Measurements from ENCODE around the gene CRMP1.

CRMP1 gene

GRCh38 chr4:5836943-5837342, 55.9 kb downstream of the CRMP1 start:
- Histone ChIP-seq H3K9me3 (ENCODE audit: control insufficient read depth, insufficient read depth, low read length) (no peaks in the 10 kb centered on the region), H3K27ac (ENCODE audit: low read depth, low read length) (no peak overlapping the region), H3K4me1 (ENCODE audit: control insufficient read depth, insufficient read depth, low read length) (no peaks in the 10 kb centered on the region), H3K9ac (ENCODE audit: low read depth, low read length) (no peak overlapping the region), H3K4me3 (ENCODE audit: low read depth, low read length) (no peak overlapping the region), H3K27me3 (ENCODE audit: control insufficient read depth, insufficient read depth, low read length) (no peaks in the 10 kb centered on the region), H3K36me3 (ENCODE audit: control insufficient read depth, insufficient read depth, low read length) (peaks cover 92% of the 10 kb centered on the region)

GRCh38 chr4:5828005-5828391, 64.9 kb downstream of the CRMP1 start:
- no peaks in the 10 kb centered on the region for H3K4me1 ChIP-seq (ENCODE audit: control insufficient read depth, insufficient read depth, low read length)
- no peaks in the 10 kb centered on the region for H3K9me3 ChIP-seq (ENCODE audit: control insufficient read depth, insufficient read depth, low read length)
- H3K9ac ChIP-seq (ENCODE audit: low read depth, low read length), result no peak overlapping the region
- no peak overlapping the region for H3K27ac ChIP-seq (ENCODE audit: low read depth, low read length)
- H3K27me3 ChIP-seq (ENCODE audit: control insufficient read depth, insufficient read depth, low read length), result no peaks in the 10 kb centered on the region
- peaks cover 91% of the 10 kb centered on the region for H3K36me3 ChIP-seq (ENCODE audit: control insufficient read depth, insufficient read depth, low read length)
- no peak overlapping the region for H3K4me3 ChIP-seq (ENCODE audit: low read depth, low read length)

- Histone ChIP-seq H3K27ac (ENCODE audit: low read depth, low read length) (no peak overlapping the region), H3K9me3 (ENCODE audit: control insufficient read depth, insufficient read depth, low read length) (no peaks in the 10 kb centered on the region), H3K4me1 (ENCODE audit: control insufficient read depth, insufficient read depth, low read length) (no peaks in the 10 kb centered on the region), H3K4me3 (ENCODE audit: low read depth, low read length) (no peak overlapping the region), H3K27me3 (ENCODE audit: control insufficient read depth, insufficient read depth, low read length) (no peaks in the 10 kb centered on the region), H3K9ac (ENCODE audit: low read depth, low read length) (no peak overlapping the region), H3K36me3 (ENCODE audit: control insufficient read depth, insufficient read depth, low read length) (peaks cover 92% of the 10 kb centered on the region)
Measured at GRCh38 chr4:5827108-5828004, 65.5 kb downstream of the CRMP1 start.

- Histone ChIP-seq H3K9me3 (ENCODE audit: control insufficient read depth, insufficient read depth, low read length) (no peaks in the 10 kb centered on the region), H3K4me3 (ENCODE audit: low read depth, low read length) (no peak overlapping the region), H3K27ac (ENCODE audit: low read depth, low read length) (no peak overlapping the region), H3K9ac (ENCODE audit: low read depth, low read length) (no peak overlapping the region; the same call in 1 of the 2 replicates), H3K4me1 (ENCODE audit: control insufficient read depth, insufficient read depth, low read length) (no peaks in the 10 kb centered on the region), H3K27me3 (ENCODE audit: control insufficient read depth, insufficient read depth, low read length) (no peaks in the 10 kb centered on the region), H3K36me3 (ENCODE audit: control insufficient read depth, insufficient read depth, low read length) (peaks cover 89% of the 10 kb centered on the region)
Measured at GRCh38 chr4:5826437-5827107, 66.3 kb downstream of the CRMP1 start.

GRCh38 chr4:5825321-5826041, 67.4 kb downstream of the CRMP1 start:
- H3K9me3 ChIP-seq (ENCODE audit: control insufficient read depth, insufficient read depth, low read length), result no peaks in the 10 kb centered on the region
- H3K36me3 ChIP-seq (ENCODE audit: control insufficient read depth, insufficient read depth, low read length), result peaks cover 90% of the 10 kb centered on the region
- no peaks in the 10 kb centered on the region for H3K4me1 ChIP-seq (ENCODE audit: control insufficient read depth, insufficient read depth, low read length)
- no peaks in the 10 kb centered on the region for H3K27me3 ChIP-seq (ENCODE audit: control insufficient read depth, insufficient read depth, low read length)
- no peak overlapping the region for H3K27ac ChIP-seq (ENCODE audit: low read depth, low read length)
- H3K9ac ChIP-seq (ENCODE audit: low read depth, low read length), result no peak overlapping the region
- H3K4me3 ChIP-seq (ENCODE audit: low read depth, low read length), result no peak overlapping the region

GRCh38 chr4:5824635-5825034, 68.3 kb downstream of the CRMP1 start:
- H3K36me3 ChIP-seq (ENCODE audit: control insufficient read depth, insufficient read depth, low read length), result peaks cover 90% of the 10 kb centered on the region

GRCh38 chr4:5824227-5824626, 68.7 kb downstream of the CRMP1 start:
- Histone ChIP-seq H3K4me1 (ENCODE audit: control insufficient read depth, insufficient read depth, low read length) (no peaks in the 10 kb centered on the region), H3K4me3 (ENCODE audit: low read depth, low read length) (no peak overlapping the region), H3K27me3 (ENCODE audit: control insufficient read depth, insufficient read depth, low read length) (no peaks in the 10 kb centered on the region), H3K36me3 (ENCODE audit: control insufficient read depth, insufficient read depth, low read length) (peaks cover 90% of the 10 kb centered on the region), H3K9me3 (ENCODE audit: control insufficient read depth, insufficient read depth, low read length) (no peaks in the 10 kb centered on the region), H3K9ac (ENCODE audit: low read depth, low read length) (no peak overlapping the region), H3K27ac (ENCODE audit: low read depth, low read length) (no peak overlapping the region)

More at GRCh38 chr4:5824635-5825034, 68.3 kb downstream of the CRMP1 start:
- no peaks in the 10 kb centered on the region for H3K27me3 ChIP-seq (ENCODE audit: control insufficient read depth, insufficient read depth, low read length)
- no peaks in the 10 kb centered on the region for H3K4me1 ChIP-seq (ENCODE audit: control insufficient read depth, insufficient read depth, low read length)
- no peak overlapping the region for H3K9ac ChIP-seq (ENCODE audit: low read depth, low read length)
- H3K9me3 ChIP-seq (ENCODE audit: control insufficient read depth, insufficient read depth, low read length), result no peaks in the 10 kb centered on the region
- no peak overlapping the region for H3K4me3 ChIP-seq (ENCODE audit: low read depth, low read length)
- H3K27ac ChIP-seq (ENCODE audit: low read depth, low read length), result no peak overlapping the region

GRCh38 chr4:5823542-5824211, 69.2 kb downstream of the CRMP1 start:
- H3K27ac ChIP-seq (ENCODE audit: low read depth, low read length), result no peak overlapping the region
- H3K9ac ChIP-seq (ENCODE audit: low read depth, low read length), result no peak overlapping the region
- no peaks in the 10 kb centered on the region for H3K27me3 ChIP-seq (ENCODE audit: control insufficient read depth, insufficient read depth, low read length)
- H3K36me3 ChIP-seq (ENCODE audit: control insufficient read depth, insufficient read depth, low read length), result peaks cover 90% of the 10 kb centered on the region
- no peaks in the 10 kb centered on the region for H3K9me3 ChIP-seq (ENCODE audit: control insufficient read depth, insufficient read depth, low read length)
- H3K4me3 ChIP-seq (ENCODE audit: low read depth, low read length), result no peak overlapping the region
- H3K4me1 ChIP-seq (ENCODE audit: control insufficient read depth, insufficient read depth, low read length), result no peaks in the 10 kb centered on the region

GRCh38 chr4:5822619-5823018, 70.3 kb downstream of the CRMP1 start:
- Histone ChIP-seq H3K9me3 (ENCODE audit: control insufficient read depth, insufficient read depth, low read length) (no peaks in the 10 kb centered on the region), H3K4me3 (ENCODE audit: low read depth, low read length) (no peak overlapping the region), H3K9ac (ENCODE audit: low read depth, low read length) (no peak overlapping the region), H3K36me3 (ENCODE audit: control insufficient read depth, insufficient read depth, low read length) (peaks cover 84% of the 10 kb centered on the region), H3K27me3 (ENCODE audit: control insufficient read depth, insufficient read depth, low read length) (no peaks in the 10 kb centered on the region), H3K27ac (ENCODE audit: low read depth, low read length) (no peak overlapping the region), H3K4me1 (ENCODE audit: control insufficient read depth, insufficient read depth, low read length) (no peaks in the 10 kb centered on the region)

GRCh38 chr4:5821665-5822358, 71.1 kb downstream of the CRMP1 start:
- H3K36me3 ChIP-seq (ENCODE audit: control insufficient read depth, insufficient read depth, low read length), result peaks cover 81% of the 10 kb centered on the region
- H3K4me3 ChIP-seq (ENCODE audit: low read depth, low read length), result no peak overlapping the region
- no peaks in the 10 kb centered on the region for H3K9me3 ChIP-seq (ENCODE audit: control insufficient read depth, insufficient read depth, low read length)
- no peak overlapping the region for H3K27ac ChIP-seq (ENCODE audit: low read depth, low read length)
- H3K27me3 ChIP-seq (ENCODE audit: control insufficient read depth, insufficient read depth, low read length), result no peaks in the 10 kb centered on the region
- H3K9ac ChIP-seq (ENCODE audit: low read depth, low read length), result no peak overlapping the region
- no peaks in the 10 kb centered on the region for H3K4me1 ChIP-seq (ENCODE audit: control insufficient read depth, insufficient read depth, low read length)

All from HUES48 (cell line).